Measurements from ENCODE around the gene ZNF778. TPM values are rescaled to one million over a fixed set of nuclear protein-coding genes. Genes with fewer than 3 reads are reported as not detected.

ZNF778 gene
- total and polyA plus RNA-seq, 2 experiments from 2014 or later = 1.3 to 2.9 TPM

- WGBS (ENCODE audit: low lambda C conversion rate, missing lambda C conversion rate) = 74% methylated on average over 11 of the region's 13 CpGs
- H3K4me2 ChIP-seq = no peak overlapping the region
- H3K4me3 ChIP-seq = no peak overlapping the region
Measured at GRCh38 chr16:89172528-89173173, 44.9 kb upstream of the ZNF778 start.

GRCh38 chr16:89173174-89173921 lies 44.2 kb upstream of the ZNF778 start:
- peaks cover 17% of the 10 kb centered on the region for H3K4me1 ChIP-seq (ENCODE audit: insufficient read depth)
- DNase-seq (ENCODE audit: low spot score) = no peak
- H3K79me2 ChIP-seq = no peaks in the 10 kb centered on the region
- no peak overlapping the region for H2AFZ ChIP-seq
- H3K4me2 ChIP-seq = no peak overlapping the region
- H4K20me1 ChIP-seq (ENCODE audit: insufficient read depth, poor library complexity, severe bottlenecking) = no peaks in the 10 kb centered on the region
- TF ChIP-seq EZH2phosphoT487 (IDR thresholded peaks at IDR 0.05; ENCODE audit: low read depth, severe bottlenecking, unreplicated experiment) (no peak), EZH2 (IDR thresholded peaks at IDR 0.05; ENCODE audit: borderline replicate concordance) (no peak), CTCF (IDR thresholded peaks at IDR 0.05; ENCODE audit: poor library complexity) (no peak)
- H3K9me3 ChIP-seq (ENCODE audit: low read depth) = no peaks in the 10 kb centered on the region
- 64% methylated on average over 10 of the region's 11 CpGs for WGBS (ENCODE audit: low lambda C conversion rate, missing lambda C conversion rate)
- no peak overlapping the region for H3K27ac ChIP-seq
- H3K36me3 ChIP-seq (replicated peaks; ENCODE audit: insufficient read depth, low read depth) = no peaks in the 10 kb centered on the region
- H3K27me3 ChIP-seq = no peaks in the 10 kb centered on the region
- H3K9me2 ChIP-seq (replicated peaks; ENCODE audit: insufficient read depth) = no peaks in the 10 kb centered on the region
- no peak overlapping the region for H3K4me3 ChIP-seq

More at GRCh38 chr16:89172528-89173173, 44.9 kb upstream of the ZNF778 start:
- Histone ChIP-seq H3K9me2 (replicated peaks; ENCODE audit: insufficient read depth) (no peaks in the 10 kb centered on the region), H3K4me1 (ENCODE audit: insufficient read depth) (peaks cover 17% of the 10 kb centered on the region), H3K27ac (no peak overlapping the region), H2AFZ (no peak overlapping the region), H3K79me2 (no peaks in the 10 kb centered on the region), H3K36me3 (replicated peaks; ENCODE audit: insufficient read depth, low read depth) (no peaks in the 10 kb centered on the region), H3K27me3 (no peaks in the 10 kb centered on the region), H3K9me3 (ENCODE audit: low read depth) (no peaks in the 10 kb centered on the region), H4K20me1 (ENCODE audit: insufficient read depth, poor library complexity, severe bottlenecking) (no peaks in the 10 kb centered on the region)
- DNase-seq (ENCODE audit: low spot score) = no peak
- TF ChIP-seq EZH2phosphoT487 (IDR thresholded peaks at IDR 0.05; ENCODE audit: low read depth, severe bottlenecking, unreplicated experiment) (no peak), EZH2 (IDR thresholded peaks at IDR 0.05; ENCODE audit: borderline replicate concordance) (no peak), CTCF (IDR thresholded peaks at IDR 0.05; ENCODE audit: poor library complexity) (no peak)

GRCh38 chr16:89174055-89174827 lies 43.3 kb upstream of the ZNF778 start:
- 84% methylated on average over 23 of the region's 23 CpGs for WGBS (ENCODE audit: low lambda C conversion rate, missing lambda C conversion rate)
- Histone ChIP-seq H3K4me1 (ENCODE audit: insufficient read depth) (peaks cover 17% of the 10 kb centered on the region), H3K36me3 (replicated peaks; ENCODE audit: insufficient read depth, low read depth) (no peaks in the 10 kb centered on the region), H2AFZ (no peak overlapping the region), H3K4me2 (no peak overlapping the region), H3K27ac (no peak overlapping the region), H3K9me2 (replicated peaks; ENCODE audit: insufficient read depth) (no peaks in the 10 kb centered on the region), H3K27me3 (no peaks in the 10 kb centered on the region), H3K9me3 (ENCODE audit: low read depth) (no peaks in the 10 kb centered on the region), H3K4me3 (no peak overlapping the region), H4K20me1 (ENCODE audit: insufficient read depth, poor library complexity, severe bottlenecking) (no peaks in the 10 kb centered on the region), H3K79me2 (no peaks in the 10 kb centered on the region)
- TF ChIP-seq EZH2 (IDR thresholded peaks at IDR 0.05; ENCODE audit: borderline replicate concordance) = no peak
- TF ChIP-seq EZH2phosphoT487 (IDR thresholded peaks at IDR 0.05; ENCODE audit: low read depth, severe bottlenecking, unreplicated experiment) = no peak
- TF ChIP-seq CTCF (IDR thresholded peaks at IDR 0.05; ENCODE audit: poor library complexity) = no peak
- DNase-seq (ENCODE audit: low spot score) = no peak

All from hepatocyte (in vitro differentiated cells).